K562 (cell line): ENCODE measurements around the gene VDAC2. TPM values are rescaled to one million over a fixed set of nuclear protein-coding genes. Genes with fewer than 3 reads are reported as not detected.
A peak's percentile ranks its signal among the peaks of the same experiment; 100 is the strongest.
"Not testable (repeated sequence)": the region's sequence is repeated elsewhere in the genome, so short reads cannot be mapped to it uniquely, and the experiment has no call there.

Experiments
- ATAC-seq: fragments of 200-7000 bp; cut with Tn5 transposase; 3 replicates; pipeline ENCODE4 v1.9.1; 2020; ENCODE audit warnings: moderate library complexity
- BruUV-seq: library from RNA; stranded (reverse); fragments of 400-500 nt; replicated peaks from 2 replicates; lab custom pipeline; 2021; lab: Mats Ljungman, UMichigan
- CTCF ChIA-PET: fragments of 300-600 bp; formaldehyde crosslinking; extraction: SDS; loops from one replicate; lab custom pipeline; 2021; ENCODE audit warnings: low intra/inter-chr PET ratio; lab: Yijun Ruan, JAX
- POLR2A ChIA-PET: fragments of 300-600, 350-650 bp; sonication (Branson Sonifier 250); formaldehyde crosslinking; extraction: SDS; loops from one replicate; lab custom pipeline; 2021; ENCODE audit warnings: antibody characterized with exemption, inconsistent platforms; lab: Yijun Ruan, JAX
- DNase-seq, 4 experiments: peaks; one replicate each; pipeline versions ENCODE4 v3.0.0 to v3.0.0-alpha.2; 2011 to 2018; ENCODE audit warnings: low spot score in 3 of 4, mixed read lengths in 3 of 4; ENCODE audit errors: extremely low read depth in 1 of 4
- FAIRE-seq: peaks from 2 replicates; lab custom pipeline; 2011; peaks lifted over from hg19 to GRCh38; lab: Jason Lieb, UNC
- H2AFZ ChIP-seq: 2 replicates; pipeline ENCODE4 v1.6.0; 2011; ENCODE audit warnings: low read depth, low read length, control low read depth, inconsistent platforms
- H3K27ac ChIP-seq: fragments of 200-600 bp; 3 replicates; pipeline ENCODE4 v1.8.0; 2011; ENCODE audit warnings: low read depth, mild to moderate bottlenecking, control low read depth, inconsistent platforms, low read length, moderate library complexity, mixed read lengths; ENCODE audit errors: extremely low read depth
- H3K27me3 ChIP-seq, 2 experiments: fragments of 300-600 bp in 1 of 2; 2 replicates in 1 of 2; 3 replicates in 1 of 2; pipeline versions ENCODE4 v1.6.0 to v1.8.0; 2011; ENCODE audit warnings: inconsistent platforms in 2 of 2, low read length in 2 of 2, mild to moderate bottlenecking in 1 of 2, mixed read lengths in 1 of 2, moderate library complexity in 1 of 2; ENCODE audit not compliant: control insufficient read depth in 2 of 2, insufficient read depth in 2 of 2
- H3K36me3 ChIP-seq: fragments of 300-600 bp; 3 replicates; pipeline ENCODE4 v1.8.0; 2011; ENCODE audit warnings: mild to moderate bottlenecking, low read length, inconsistent platforms; ENCODE audit not compliant: control insufficient read depth, insufficient read depth
- H3K4me1 ChIP-seq, 2 experiments: fragments of 200-600 bp in 1 of 2; replicated peaks in 1 of 2; 2 replicates in 1 of 2; 3 replicates in 1 of 2; pipeline versions ENCODE4 v1.5.1 to v1.8.0; 2011; ENCODE audit warnings: inconsistent platforms in 2 of 2, low read length in 2 of 2, mild to moderate bottlenecking in 1 of 2, mixed read lengths in 1 of 2, moderate library complexity in 1 of 2; ENCODE audit not compliant: control insufficient read depth in 2 of 2, insufficient read depth in 2 of 2
- H3K4me2 ChIP-seq: 2 replicates; pipeline ENCODE4 v1.6.1; 2011; ENCODE audit warnings: low read length, control low read depth, inconsistent platforms, mixed read lengths; ENCODE audit not compliant: insufficient read depth
- H3K4me3 ChIP-seq: fragments of 200-600 bp; sonication (generic), shearing (Covaris generic); 2 replicates; pipeline ENCODE4 v1.5.1; 2016; ENCODE audit warnings: control low read depth, inconsistent platforms
- H3K79me2 ChIP-seq: fragments of 200-600 bp; 3 replicates; pipeline ENCODE4 v1.8.0; 2011; ENCODE audit warnings: low read length, inconsistent platforms; ENCODE audit not compliant: control insufficient read depth, insufficient read depth
- H3K9ac ChIP-seq, 2 experiments: 2 replicates each; pipeline versions ENCODE4 v1.6.0 to v1.6.1; 2011; ENCODE audit warnings: low read depth in 2 of 2, low read length in 2 of 2, control low read depth in 1 of 2, inconsistent platforms in 1 of 2, mild to moderate bottlenecking in 1 of 2, mixed read lengths in 1 of 2; ENCODE audit not compliant: insufficient read depth in 1 of 2
- H3K9me1 ChIP-seq: one replicate; pipeline ENCODE4 v1.6.0; 2011; ENCODE audit warnings: inconsistent platforms, mild to moderate bottlenecking, low read length, moderate library complexity; ENCODE audit not compliant: control insufficient read depth, insufficient read depth
- H3K9me3 ChIP-seq: replicated peaks from 2 replicates; pipeline ENCODE4 v1.5.1; 2011; ENCODE audit warnings: low read depth, low read length, inconsistent platforms; ENCODE audit not compliant: control insufficient read depth, insufficient read depth
- H4K20me1 ChIP-seq: replicated peaks from 2 replicates; pipeline ENCODE4 v1.6.1; 2011; ENCODE audit warnings: low read length, inconsistent platforms, mixed read lengths; ENCODE audit not compliant: control insufficient read depth, insufficient read depth
- EGR1 ChIP-seq: fragments of 450-650 bp; conservative IDR thresholded peaks from 2 replicates; pipeline ENCODE4 v1.6.1; 2017; ENCODE audit warnings: mild to moderate bottlenecking
- HLTF ChIP-seq: fragments of 450-650 bp; IDR thresholded peaks from 2 replicates; pipeline ENCODE4 v1.6.1; 2016
- YBX1 ChIP-seq: fragments of 450-650 bp; IDR thresholded peaks from 2 replicates; pipeline ENCODE4 v1.7.1; 2016; ENCODE audit warnings: mild to moderate bottlenecking
- ZBTB33 ChIP-seq: sonication (generic); formaldehyde crosslinking; IDR thresholded peaks from 2 replicates; pipeline ENCODE4 v1.8.1; 2023; ENCODE audit warnings: mild to moderate bottlenecking, missing genetic modification reagents
- ZNF384 ChIP-seq: IDR thresholded peaks from 2 replicates; pipeline ENCODE4 v1.6.1; 2012; ENCODE audit warnings: low read depth, low read length, improper control_type of control experiment
- WGBS: fragments of 100-300 bp; shearing (Covaris generic); methylation state at CpG from one replicate; pipeline ENCODE4 v1.1.6; 2016; ENCODE audit warnings: low coverage, mixed read lengths; ENCODE audit not compliant: insufficient coverage; ENCODE audit errors: missing lambda C conversion rate; 5-methylcytosine and 5-hydroxymethylcytosine counted together
- in situ Hi-C: fragments of 300-500 bp; cut with MboI; formaldehyde crosslinking; loops from 4 replicates; pipeline ENCODE4 v1.15.0; 2018; ENCODE audit warnings: inconsistent platforms, mixed read lengths
- intact Hi-C: fragments of 100-400 bp; cut with micrococcal nuclease; formaldehyde crosslinking; loops from 2 replicates; pipeline ENCODE4 v1.14.2; 2022
- polyA plus RNA-seq, 8 experiments: library from polyadenylated mRNA; depleted of rRNA in 4 of 8; stranded (reverse) in 5 of 8; unstranded in 3 of 8; fragments of >200 nt; fragmentation: Nextera tagmentation in 2 of 8; fragmentation: Illumina TruSeq in 1 of 8; extraction: Ambion mirVana in 2 of 8; extraction: Trizol in 1 of 8; gene quantifications; 2 replicates each; pipeline versions ENCODE4 v1.2.1 to v1.2.3, GENCODE V29; 2011 to 2014; ENCODE audit warnings: inconsistent platforms in 1 of 8, missing spikeins in 1 of 8
- total RNA-seq, 7 experiments: library from RNA; depleted of rRNA in 6 of 7; stranded (reverse); fragments of >200 nt in 6 of 7; fragmentation: Illumina TruSeq in 2 of 7; extraction: Trizol in 2 of 7; gene quantifications; 2 replicates each; pipeline versions ENCODE4 v1.2.1 to v1.2.3, GENCODE V29; 2011 to 2021; ENCODE audit warnings: low replicate concordance in 1 of 7
- TF ChIP-seq, protein P1 (sequence below), 2 experiments: fragments of 450-650 bp; IDR thresholded peaks; 2 replicates each; pipeline ENCODE4 v1.6.1; 2016

The VDAC2 gene
- total and polyA plus RNA-seq, 9 of the 15 experiments (the other 6 are each of a cell fraction or from before 2014, with no cell fraction given) = 139 to 450 (median 250) TPM

DNA sequence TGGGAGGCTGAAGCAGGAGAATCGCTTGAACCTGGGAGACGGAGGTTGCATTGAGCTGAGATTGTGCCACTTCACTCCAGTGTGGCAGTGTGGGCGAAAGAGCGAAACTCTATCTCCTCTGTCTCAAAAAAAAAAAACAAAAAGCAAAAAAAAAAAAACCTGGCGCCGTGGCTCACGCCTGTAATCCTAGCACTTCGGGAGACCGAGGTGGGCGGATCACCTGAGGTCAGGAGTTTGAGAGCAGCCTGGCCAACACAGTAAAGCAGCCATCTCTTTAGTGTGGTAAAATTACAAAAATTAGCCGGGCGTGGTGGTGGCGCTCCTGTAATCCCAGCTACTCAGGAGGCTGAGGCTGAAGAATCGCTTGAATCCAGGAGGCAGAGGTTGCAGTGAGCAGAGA lies 4.0 kb upstream of the VDAC2 start:
- FAIRE-seq, H3K4me3 ChIP-seq, DNase-seq, CTCF ChIA-PET, H4K20me1 ChIP-seq, H3K27me3 ChIP-seq, H3K27ac ChIP-seq, H3K36me3 ChIP-seq, intact Hi-C loops, ATAC-seq, BruUV-seq, H3K9me1 ChIP-seq, in situ Hi-C loops, H3K9me3 ChIP-seq: not testable (repeated sequence)
- Histone ChIP-seq H3K4me2 (peak overlapping the region; percentile 49), H3K9ac (peak overlapping the region in 1 of 2 experiments; percentile 4; a peak in 1 of 4 replicates), H3K4me1 (peaks cover 32 to 41% of the 10 kb centered on the region in 2 experiments), H2AFZ (peak overlapping the region; percentile 73), H3K79me2 (peaks cover 12% of the 10 kb centered on the region)
- 46% methylated on average over 12 of the region's 14 CpGs for WGBS
- TF ChIP-seq HLTF (0 out of 2 replicates have a peak, but pooled peaks have one; percentile 29), ZBTB33 (CRISPR knock-in tag) (0 out of 2 replicates have a peak, but pooled peaks have one; percentile 26), ZNF384 (peak; percentile 57; the same call in 1 of the 2 replicates), EGR1 (peak; percentile 45), YBX1 (0 out of 2 replicates have a peak, but pooled peaks have one; percentile 28)
- TF ChIP-seq, protein P1, sequence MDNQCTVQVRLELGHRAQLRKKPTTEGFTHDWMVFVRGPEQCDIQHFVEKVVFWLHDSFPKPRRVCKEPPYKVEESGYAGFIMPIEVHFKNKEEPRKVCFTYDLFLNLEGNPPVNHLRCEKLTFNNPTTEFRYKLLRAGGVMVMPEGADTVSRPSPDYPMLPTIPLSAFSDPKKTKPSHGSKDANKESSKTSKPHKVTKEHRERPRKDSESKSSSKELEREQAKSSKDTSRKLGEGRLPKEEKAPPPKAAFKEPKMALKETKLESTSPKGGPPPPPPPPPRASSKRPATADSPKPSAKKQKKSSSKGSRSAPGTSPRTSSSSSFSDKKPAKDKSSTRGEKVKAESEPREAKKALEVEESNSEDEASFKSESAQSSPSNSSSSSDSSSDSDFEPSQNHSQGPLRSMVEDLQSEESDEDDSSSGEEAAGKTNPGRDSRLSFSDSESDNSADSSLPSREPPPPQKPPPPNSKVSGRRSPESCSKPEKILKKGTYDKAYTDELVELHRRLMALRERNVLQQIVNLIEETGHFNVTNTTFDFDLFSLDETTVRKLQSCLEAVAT (IDR thresholded peaks at IDR 0.05) = 0 out of 4 replicates have a peak, but pooled peaks of 1 of the 2 experiments have one; percentile 38
- POLR2A ChIA-PET = interaction anchor here (0.9 to 8.9 kb wide), 6 partner anchors 11 to 45 kb away, joined by 3 to 74 read pairs (median 4); no protein-coding TSS in a partner anchor
